HFF-Myc (cell line): ENCODE data around the gene NR3C1.

Experiments
- DNase-seq: peaks from one replicate; pipeline ENCODE4 v3.0.0-alpha.2; 2011; ENCODE audit warnings: low read depth; ENCODE audit errors: extremely low read depth
- H3K4me3 ChIP-seq: replicated peaks from 2 replicates; pipeline ENCODE4 v1.5.1; 2011; ENCODE audit warnings: low read depth, mild to moderate bottlenecking, control low read depth, low read length
- CTCF ChIP-seq: IDR thresholded peaks from 2 replicates; pipeline ENCODE4 v1.5.1; 2012; ENCODE audit warnings: mild to moderate bottlenecking, low read depth, low read length, control low read depth; ENCODE audit errors: missing control alignments

NR3C1 gene

GRCh38 chr5:143314099-143314498, 89.4 kb downstream of the NR3C1 start:
- H3K4me3 ChIP-seq: no peak overlapping the region
- DNase-seq: no peak
- no peak for TF ChIP-seq CTCF

GRCh38 chr5:143313298-143313852, 90.1 kb downstream of the NR3C1 start:
- DNase-seq: no peak
- H3K4me3 ChIP-seq: no peak overlapping the region
- TF ChIP-seq CTCF: no peak

GRCh38 chr5:143312822-143313221, 90.7 kb downstream of the NR3C1 start:
- DNase-seq: no peak
- no peak overlapping the region for H3K4me3 ChIP-seq
- no peak for TF ChIP-seq CTCF

DNA sequence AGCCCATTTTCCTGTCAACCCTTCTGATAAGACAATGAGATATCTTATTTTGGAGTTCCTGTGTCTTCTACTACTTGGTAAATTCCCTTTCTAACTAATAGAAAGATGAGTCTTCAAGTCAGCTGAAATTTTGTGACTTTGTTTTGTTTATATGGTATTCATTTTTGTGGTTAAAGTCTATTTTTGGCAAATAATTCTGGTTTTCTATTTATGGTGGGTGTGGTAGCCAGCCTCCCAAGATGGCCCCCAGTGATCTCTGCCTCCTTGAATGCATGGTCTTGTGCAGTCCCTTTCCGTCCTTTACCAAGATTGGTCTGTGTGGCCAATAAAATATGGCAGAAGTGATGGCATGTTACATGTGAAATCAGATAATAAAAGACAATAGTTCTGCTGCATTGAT, 91.5 kb downstream of the NR3C1 start:
- no peak for TF ChIP-seq CTCF
- DNase-seq: no peak
- no peak overlapping the region for H3K4me3 ChIP-seq

- no peak for TF ChIP-seq CTCF
- no peak overlapping the region for H3K4me3 ChIP-seq
- peak; percentile 24 for DNase-seq
Observed at GRCh38 chr5:143311428-143311827, 92.1 kb downstream of the NR3C1 start.

DNA sequence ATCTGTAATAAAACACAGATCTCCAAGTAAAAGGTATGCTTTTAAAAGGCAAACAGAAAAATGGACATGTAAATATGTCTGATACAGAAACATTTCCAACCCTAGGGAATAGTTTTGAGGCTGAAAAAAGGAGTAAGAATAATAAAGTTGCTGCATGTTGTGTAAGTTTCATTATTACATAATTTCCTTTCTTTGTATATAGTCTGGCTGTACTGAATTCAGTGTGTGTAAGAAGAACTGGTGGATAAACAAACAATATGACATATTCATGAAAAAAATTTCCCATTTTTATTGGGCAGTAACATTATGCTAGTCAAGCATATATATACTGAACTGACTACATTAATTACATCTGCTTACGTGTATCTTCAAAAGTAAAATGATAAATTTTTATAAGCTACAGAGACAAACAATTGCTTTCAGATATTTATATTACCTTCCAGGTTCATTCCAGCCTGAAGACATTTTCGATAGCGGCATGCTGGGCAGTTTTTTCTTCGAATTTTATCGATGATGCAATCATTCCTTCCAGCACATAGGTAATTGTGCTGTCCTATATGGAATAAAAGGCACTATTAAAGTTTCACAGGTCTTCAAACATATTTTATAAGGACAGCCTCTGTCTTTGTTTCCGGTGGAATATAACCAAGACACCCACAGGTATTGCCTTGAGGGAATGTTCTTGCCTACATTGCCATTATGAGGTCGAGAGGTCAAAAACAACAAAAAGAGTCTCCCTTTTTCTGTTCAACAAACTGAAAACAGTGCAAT, 93.6 kb downstream of the NR3C1 start:
- no peak for DNase-seq
- H3K4me3 ChIP-seq: no peak overlapping the region
- no peak for TF ChIP-seq CTCF
